ENCODE data around the gene CDHR4.

DNA sequence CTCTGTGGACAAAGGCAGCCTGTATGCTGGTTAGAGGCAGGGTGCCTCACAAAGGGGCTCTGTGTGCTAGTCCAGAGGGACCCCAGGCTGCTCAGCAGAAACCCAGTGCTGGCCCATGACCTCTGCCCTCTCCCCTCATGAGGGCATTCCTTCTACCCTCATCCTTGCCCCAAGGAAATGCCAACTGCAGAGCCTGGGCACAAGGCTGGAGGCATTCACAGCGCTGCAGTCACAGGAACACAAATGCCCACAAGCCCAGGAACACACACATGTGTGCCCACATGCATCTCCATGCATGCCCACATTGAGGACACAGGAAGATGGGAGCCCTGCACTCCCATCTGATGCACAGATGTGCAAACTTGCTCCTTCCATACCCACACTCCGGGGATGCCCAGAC, 7.2 kb upstream of the CDHR4 start:
- TF ChIP-seq, protein P1, sequence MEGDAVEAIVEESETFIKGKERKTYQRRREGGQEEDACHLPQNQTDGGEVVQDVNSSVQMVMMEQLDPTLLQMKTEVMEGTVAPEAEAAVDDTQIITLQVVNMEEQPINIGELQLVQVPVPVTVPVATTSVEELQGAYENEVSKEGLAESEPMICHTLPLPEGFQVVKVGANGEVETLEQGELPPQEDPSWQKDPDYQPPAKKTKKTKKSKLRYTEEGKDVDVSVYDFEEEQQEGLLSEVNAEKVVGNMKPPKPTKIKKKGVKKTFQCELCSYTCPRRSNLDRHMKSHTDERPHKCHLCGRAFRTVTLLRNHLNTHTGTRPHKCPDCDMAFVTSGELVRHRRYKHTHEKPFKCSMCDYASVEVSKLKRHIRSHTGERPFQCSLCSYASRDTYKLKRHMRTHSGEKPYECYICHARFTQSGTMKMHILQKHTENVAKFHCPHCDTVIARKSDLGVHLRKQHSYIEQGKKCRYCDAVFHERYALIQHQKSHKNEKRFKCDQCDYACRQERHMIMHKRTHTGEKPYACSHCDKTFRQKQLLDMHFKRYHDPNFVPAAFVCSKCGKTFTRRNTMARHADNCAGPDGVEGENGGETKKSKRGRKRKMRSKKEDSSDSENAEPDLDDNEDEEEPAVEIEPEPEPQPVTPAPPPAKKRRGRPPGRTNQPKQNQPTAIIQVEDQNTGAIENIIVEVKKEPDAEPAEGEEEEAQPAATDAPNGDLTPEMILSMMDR (IDR thresholded peaks at IDR 0.05) = no peak
- no peak for TF ChIP-seq POLR2A (IDR thresholded peaks at IDR 0.05)
- TF ChIP-seq POLR2AphosphoS5 (IDR thresholded peaks at IDR 0.05) = no peak
